DND-41 (cell line): Measurements from ENCODE around the gene MEI1.

Source experiments
- CTCF ChIP-seq: IDR thresholded peaks from 2 replicates; pipeline ENCODE4 v1.5.1; 2012; ENCODE audit warnings: borderline replicate concordance, low read length, moderate library complexity, mild to moderate bottlenecking; ENCODE audit not compliant: poor library complexity, severe bottlenecking; ENCODE audit errors: extremely low read depth
- EZH2 ChIP-seq: IDR thresholded peaks from 3 replicates; pipeline ENCODE4 v1.6.1; 2012; ENCODE audit warnings: borderline replicate concordance, low read depth, mild to moderate bottlenecking, moderate library complexity, low read length, inconsistent platforms; ENCODE audit not compliant: severe bottlenecking

GRCh38 chr22:41831383-41831782, 132.1 kb downstream of the MEI1 start:
- TF ChIP-seq CTCF (no peak), EZH2 (no peak)
